Measurements from ENCODE around the gene SPACDR.
"Not testable (repeated sequence)": the region's sequence is repeated elsewhere in the genome, so short reads cannot be mapped to it uniquely, and the experiment has no call there.

The SPACDR gene

GRCh38 chr7:100455206-100455605, 8.9 kb downstream of the SPACDR start:
- no peak for TF ChIP-seq CTCF (conservative IDR thresholded peaks at IDR 0.05)
- H3K27ac ChIP-seq, result no peak overlapping the region

GRCh38 chr7:100453854-100454253, 10.2 kb downstream of the SPACDR start:
- H3K27ac ChIP-seq, result not testable (repeated sequence)

GRCh38 chr7:100452513-100452912, 11.5 kb downstream of the SPACDR start:
- TF ChIP-seq CTCF (conservative IDR thresholded peaks at IDR 0.05), result no peak
- H3K27ac ChIP-seq, result no peak overlapping the region

GRCh38 chr7:100449190-100449795, 14.8 kb downstream of the SPACDR start:
- TF ChIP-seq CTCF (conservative IDR thresholded peaks at IDR 0.05), result no peak
- H3K27ac ChIP-seq, result no peak overlapping the region

GRCh38 chr7:100447363-100447762, 16.7 kb downstream of the SPACDR start:
- not testable (repeated sequence) for H3K27ac ChIP-seq

- no peak overlapping the region for H3K27ac ChIP-seq
- no peak for TF ChIP-seq CTCF (conservative IDR thresholded peaks at IDR 0.05)
These were observed 18.0 kb downstream of the SPACDR start for GRCh38 chr7:100446040-100446439.

- no peak overlapping the region for H3K27ac ChIP-seq
- no peak for TF ChIP-seq CTCF (conservative IDR thresholded peaks at IDR 0.05)
These were observed 19.5 kb downstream of the SPACDR start for GRCh38 chr7:100444311-100445278.

- no peak for TF ChIP-seq CTCF (conservative IDR thresholded peaks at IDR 0.05)
- H3K27ac ChIP-seq, result no peak overlapping the region
These were observed 20.8 kb downstream of the SPACDR start for GRCh38 chr7:100443096-100443840.

Measured in VCaP (cell line).